Esophagus squamous epithelium (tissue), 4 donors: Measurements from ENCODE around the gene BICC1.

ENCODE experiments used
- POLR2A ChIP-seq, 4 donors: fragments of 450-650 bp; IDR thresholded peaks; one replicate each; pipeline ENCODE4 v1.6.1; 2017; ENCODE audit warnings: antibody characterized with exemption in 4 of 4, mild to moderate bottlenecking in 4 of 4, moderate library complexity in 3 of 4
- TF ChIP-seq, protein P1 (sequence below), 6 experiments: fragments of 450-650 bp in 4 of 6; fragments of 200-600 bp in 2 of 6; sonication (generic) in 2 of 6; IDR thresholded peaks; one replicate each; pipeline ENCODE4 v1.5.1; 2016 to 2019; ENCODE audit warnings: antibody characterized with exemption in 6 of 6, mild to moderate bottlenecking in 4 of 6, moderate library complexity in 4 of 6

DNA sequence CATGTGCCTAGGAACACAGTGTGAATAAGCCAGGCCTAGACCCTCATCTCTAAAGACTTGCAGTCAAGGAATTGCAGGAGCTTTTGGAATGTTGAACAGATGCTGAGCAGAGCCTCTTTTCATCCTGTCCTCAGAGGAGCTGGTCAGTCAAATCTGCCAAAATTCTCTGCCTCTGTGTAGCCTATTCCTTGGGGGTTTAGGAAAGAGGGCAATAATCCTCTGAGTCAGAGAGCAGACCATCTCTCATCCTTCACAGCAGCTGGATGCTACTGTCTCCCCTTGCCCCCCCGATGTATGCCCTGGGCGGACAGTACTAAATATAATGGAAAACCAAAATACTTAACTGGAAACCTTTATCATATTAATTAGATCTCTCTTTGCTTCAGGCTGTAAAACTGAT is 52.6 kb downstream of the BICC1 start:
- TF ChIP-seq, protein P1, sequence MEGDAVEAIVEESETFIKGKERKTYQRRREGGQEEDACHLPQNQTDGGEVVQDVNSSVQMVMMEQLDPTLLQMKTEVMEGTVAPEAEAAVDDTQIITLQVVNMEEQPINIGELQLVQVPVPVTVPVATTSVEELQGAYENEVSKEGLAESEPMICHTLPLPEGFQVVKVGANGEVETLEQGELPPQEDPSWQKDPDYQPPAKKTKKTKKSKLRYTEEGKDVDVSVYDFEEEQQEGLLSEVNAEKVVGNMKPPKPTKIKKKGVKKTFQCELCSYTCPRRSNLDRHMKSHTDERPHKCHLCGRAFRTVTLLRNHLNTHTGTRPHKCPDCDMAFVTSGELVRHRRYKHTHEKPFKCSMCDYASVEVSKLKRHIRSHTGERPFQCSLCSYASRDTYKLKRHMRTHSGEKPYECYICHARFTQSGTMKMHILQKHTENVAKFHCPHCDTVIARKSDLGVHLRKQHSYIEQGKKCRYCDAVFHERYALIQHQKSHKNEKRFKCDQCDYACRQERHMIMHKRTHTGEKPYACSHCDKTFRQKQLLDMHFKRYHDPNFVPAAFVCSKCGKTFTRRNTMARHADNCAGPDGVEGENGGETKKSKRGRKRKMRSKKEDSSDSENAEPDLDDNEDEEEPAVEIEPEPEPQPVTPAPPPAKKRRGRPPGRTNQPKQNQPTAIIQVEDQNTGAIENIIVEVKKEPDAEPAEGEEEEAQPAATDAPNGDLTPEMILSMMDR (IDR thresholded peaks at IDR 0.05): no peak
- no peak for TF ChIP-seq POLR2A (IDR thresholded peaks at IDR 0.05)
